ENCODE data around the gene NRG3. TPM values are rescaled to one million over a fixed set of nuclear protein-coding genes. Genes with fewer than 3 reads are reported as not detected.
"Not testable (repeated sequence)": the region's sequence is repeated elsewhere in the genome, so short reads cannot be mapped to it uniquely, and the experiment has no call there.

Gene NRG3
- total RNA-seq, 1 donor, result not detected

DNA sequence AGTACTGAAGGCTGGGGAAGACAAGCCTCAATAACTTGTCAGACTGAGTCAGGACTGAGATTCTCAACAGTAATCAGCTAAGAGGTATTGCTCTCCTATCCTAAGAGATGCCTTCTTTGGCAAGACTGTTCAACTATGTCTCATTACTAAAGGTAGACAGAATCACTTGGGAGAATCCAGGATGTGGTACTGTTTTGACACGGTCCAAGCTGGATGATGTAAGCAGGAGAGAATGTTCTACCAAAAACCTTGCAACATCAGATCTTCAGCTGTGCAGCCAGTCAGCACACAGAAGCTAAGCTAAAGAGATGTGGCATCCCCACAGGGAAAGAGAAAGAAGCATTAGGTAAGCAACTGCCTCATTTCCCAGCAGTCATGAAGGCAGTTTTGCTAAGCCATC, 391.4 kb downstream of the NRG3 start:
- no peak for DNase-seq (ENCODE audit: low read depth in 2 of 3, low spot score in 2 of 3)

- no peak for DNase-seq (ENCODE audit: low read depth in 2 of 3, low spot score in 2 of 3)
Measured at GRCh38 chr10:82267014-82267413, 392.0 kb downstream of the NRG3 start.

GRCh38 chr10:82267465-82267864, 392.5 kb downstream of the NRG3 start:
- no peak for DNase-seq (ENCODE audit: low read depth in 2 of 3, low spot score in 2 of 3)

DNA sequence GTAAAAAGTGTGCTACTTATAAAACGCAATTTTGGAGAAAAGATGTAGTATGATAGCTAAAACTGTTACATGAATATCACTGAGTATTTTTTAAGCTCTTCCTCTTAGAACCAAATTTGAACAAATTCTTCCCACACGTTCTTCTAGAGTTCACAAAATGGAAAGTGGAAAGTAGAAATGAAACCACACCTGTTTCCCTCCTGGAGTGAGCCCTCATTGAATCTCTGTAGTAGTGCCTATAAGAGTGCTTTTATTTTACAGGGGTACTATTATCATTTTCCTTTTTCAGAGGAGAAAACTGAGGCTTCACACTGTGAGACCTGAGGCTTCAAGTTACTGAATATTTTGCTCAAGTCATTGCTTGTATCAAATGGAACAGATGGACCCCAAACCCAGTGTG, 393.0 kb downstream of the NRG3 start:
- no peak for DNase-seq (ENCODE audit: low read depth in 2 of 3, low spot score in 2 of 3)

GRCh38 chr10:82277591-82277990, 402.6 kb downstream of the NRG3 start:
- no peak for DNase-seq (ENCODE audit: low read depth in 2 of 3, low spot score in 2 of 3)

- DNase-seq (ENCODE audit: low read depth in 2 of 3, low spot score in 2 of 3), result no peak
Measured at GRCh38 chr10:82278401-82279182, 403.6 kb downstream of the NRG3 start.

- DNase-seq (ENCODE audit: low read depth in 2 of 3, low spot score in 2 of 3), result no peak
Measured at GRCh38 chr10:82282782-82283456, 407.9 kb downstream of the NRG3 start.

DNA sequence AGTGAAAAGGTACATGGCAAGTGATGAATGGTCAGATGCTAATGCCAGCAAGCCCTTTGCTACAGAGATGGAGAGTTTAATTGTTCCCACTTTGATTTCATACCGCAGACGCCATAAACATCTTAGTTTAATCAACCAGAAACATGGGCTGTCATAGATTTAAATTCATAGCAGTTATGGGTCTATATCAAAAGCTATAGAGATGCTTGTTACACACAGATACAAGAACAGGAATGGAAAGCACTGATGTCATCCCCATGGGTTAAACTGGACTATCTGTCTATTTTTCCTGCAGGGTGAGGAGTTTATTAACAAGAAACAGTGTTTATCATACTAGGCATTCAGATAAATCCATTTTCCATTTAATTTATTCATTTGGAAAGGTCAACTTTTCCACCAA, 409.2 kb downstream of the NRG3 start:
- no peak for DNase-seq (ENCODE audit: low read depth in 2 of 3, low spot score in 2 of 3)

DNA sequence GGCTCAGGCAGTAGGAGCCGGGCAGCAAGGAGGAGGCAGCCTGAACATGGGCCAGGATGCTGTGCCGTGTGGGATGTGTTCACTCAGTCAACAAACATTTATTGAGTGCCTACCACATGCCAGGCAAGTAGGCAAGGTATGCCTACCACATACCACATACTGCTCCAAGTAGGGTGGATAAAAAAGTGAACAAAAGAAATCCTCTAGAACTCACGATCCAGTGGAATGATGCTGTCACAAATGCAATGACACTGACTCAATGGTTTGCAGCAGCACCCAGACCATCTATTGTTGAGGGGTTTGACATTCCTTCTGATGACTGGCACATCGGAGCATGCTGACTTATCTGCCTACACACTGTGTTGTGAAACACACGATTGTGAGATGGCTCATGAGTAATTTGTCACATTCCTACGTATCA, 413.5 kb downstream of the NRG3 start:
- DNase-seq (ENCODE audit: low read depth in 2 of 3, low spot score in 2 of 3), result no peak

DNA sequence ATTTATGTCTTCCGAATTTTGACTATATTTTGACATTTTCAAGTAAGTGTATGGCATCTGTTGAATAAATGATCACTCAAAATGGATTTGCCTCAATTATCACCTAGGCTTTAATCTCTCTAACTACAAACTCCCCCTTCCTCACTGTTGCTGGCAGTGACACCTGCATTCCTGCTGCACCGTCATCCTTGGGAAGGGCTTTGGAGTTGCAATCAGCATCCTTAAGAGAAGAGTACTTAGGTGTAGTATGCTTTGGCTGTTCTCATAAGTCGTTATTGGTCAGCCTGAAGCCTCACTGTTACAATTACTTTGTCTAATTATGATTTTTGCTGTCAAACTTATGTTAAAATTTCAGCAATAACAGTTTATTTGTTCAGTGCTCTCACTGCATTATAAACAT, 415.0 kb downstream of the NRG3 start:
- no peak for DNase-seq (ENCODE audit: low read depth in 2 of 3, low spot score in 2 of 3)

GRCh38 chr10:82294874-82295378, 419.9 kb downstream of the NRG3 start:
- no peak for DNase-seq (ENCODE audit: low read depth in 2 of 3, low spot score in 2 of 3)

DNA sequence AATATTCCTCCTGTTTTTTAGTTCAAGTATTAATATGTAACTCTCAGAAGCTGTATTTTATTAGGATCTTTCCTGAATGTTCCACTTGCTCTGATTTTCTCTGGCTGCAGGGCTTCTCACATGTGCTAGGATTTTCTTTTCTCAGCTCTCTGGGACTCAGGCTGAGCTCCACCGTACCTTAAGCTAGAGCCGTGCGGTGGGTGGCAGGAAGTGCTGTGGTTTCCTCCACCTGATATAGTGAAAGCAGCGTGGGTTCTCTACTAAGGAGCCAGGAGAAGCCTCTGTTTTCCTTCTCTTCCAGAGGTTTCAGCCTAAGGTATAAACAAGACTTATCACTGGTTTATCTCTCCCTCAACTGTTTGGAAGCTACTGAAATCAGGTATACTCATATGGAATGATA, 433.6 kb downstream of the NRG3 start:
- DNase-seq (ENCODE audit: low read depth in 2 of 3, low spot score in 2 of 3), result no peak

DNA sequence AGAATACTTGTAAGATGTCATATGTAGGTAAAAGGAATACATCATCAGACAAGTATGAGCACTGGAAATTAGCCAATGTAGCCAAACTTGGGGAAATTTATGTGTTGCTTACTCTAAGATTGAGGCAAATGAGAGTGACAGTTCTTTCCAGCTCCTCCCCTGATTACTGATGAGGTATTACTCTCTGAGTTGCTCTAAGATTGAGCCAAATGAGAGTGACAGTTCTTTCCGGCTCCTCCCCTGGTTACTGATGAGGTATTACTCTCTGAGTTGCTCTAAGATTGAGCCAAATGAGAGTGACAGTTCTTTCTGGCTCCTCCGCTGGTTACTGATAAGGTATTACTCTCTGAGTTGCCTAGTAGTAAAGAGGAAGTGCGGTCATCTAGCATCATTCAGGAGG, 435.8 kb downstream of the NRG3 start:
- no peak for DNase-seq (ENCODE audit: low read depth in 2 of 3, low spot score in 2 of 3)

DNA sequence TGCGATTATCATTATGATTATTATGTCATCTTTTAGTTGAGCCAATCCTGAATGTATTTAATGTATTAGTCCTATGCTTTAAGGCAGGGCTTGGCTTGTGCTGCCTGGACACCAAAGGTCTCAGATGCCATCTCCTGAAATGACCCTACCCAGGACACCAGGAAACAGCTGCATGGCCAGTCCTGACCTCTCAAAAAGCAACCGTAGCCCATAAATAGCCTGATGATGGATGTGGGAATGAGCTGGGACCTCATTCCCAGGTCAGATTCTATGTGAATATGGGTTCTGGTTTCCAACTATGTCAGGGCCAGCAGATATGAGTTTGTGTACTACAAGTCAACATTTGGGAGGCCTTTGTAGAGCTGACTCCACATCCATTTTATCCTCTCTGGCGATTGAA, 438.4 kb downstream of the NRG3 start:
- DNase-seq (ENCODE audit: low read depth in 2 of 3, low spot score in 2 of 3), result no peak

DNA sequence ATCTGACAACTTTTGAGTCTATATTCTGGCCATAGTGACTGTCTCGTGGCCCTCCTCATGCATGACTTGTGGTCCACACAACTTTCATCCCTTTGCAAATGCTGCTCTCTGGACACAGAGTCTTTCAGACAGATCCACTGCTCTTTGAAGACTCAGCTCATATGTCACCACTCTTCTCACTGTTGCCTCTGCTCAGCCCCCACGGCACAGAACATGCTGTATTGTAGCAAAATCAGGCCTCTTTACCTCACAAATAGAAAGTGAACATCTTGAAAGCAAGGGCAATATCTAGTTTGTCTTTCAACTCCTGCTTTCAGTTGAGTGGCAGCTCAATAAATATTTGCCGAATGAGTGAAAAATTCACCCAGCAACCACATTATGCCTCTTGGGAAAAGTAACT, 443.5 kb downstream of the NRG3 start:
- no peak for DNase-seq (ENCODE audit: low read depth in 2 of 3, low spot score in 2 of 3)

GRCh38 chr10:82319074-82319473, 444.1 kb downstream of the NRG3 start:
- DNase-seq (ENCODE audit: low read depth in 2 of 3, low spot score in 2 of 3), result no peak

DNA sequence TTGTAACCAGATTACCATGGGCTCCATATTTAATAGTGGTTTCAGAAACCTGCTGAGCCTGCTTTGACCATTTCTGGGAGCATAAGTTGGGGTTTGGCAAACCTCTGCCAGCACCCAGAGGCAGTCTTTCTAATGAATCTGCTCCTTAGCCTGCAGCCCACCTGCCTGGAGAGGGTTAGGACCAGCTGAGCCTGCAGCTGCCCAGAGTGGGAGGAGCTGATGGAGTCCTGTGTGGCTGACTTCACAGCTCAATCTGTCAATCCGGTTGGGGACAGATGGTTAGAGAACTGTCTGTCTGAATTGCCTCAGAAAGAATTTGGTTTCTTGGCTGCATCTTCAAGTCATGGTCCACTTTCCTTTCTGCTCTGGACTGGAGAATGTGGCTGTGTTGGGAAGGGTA, 444.6 kb downstream of the NRG3 start:
- no peak for DNase-seq (ENCODE audit: low read depth in 2 of 3, low spot score in 2 of 3)

DNA sequence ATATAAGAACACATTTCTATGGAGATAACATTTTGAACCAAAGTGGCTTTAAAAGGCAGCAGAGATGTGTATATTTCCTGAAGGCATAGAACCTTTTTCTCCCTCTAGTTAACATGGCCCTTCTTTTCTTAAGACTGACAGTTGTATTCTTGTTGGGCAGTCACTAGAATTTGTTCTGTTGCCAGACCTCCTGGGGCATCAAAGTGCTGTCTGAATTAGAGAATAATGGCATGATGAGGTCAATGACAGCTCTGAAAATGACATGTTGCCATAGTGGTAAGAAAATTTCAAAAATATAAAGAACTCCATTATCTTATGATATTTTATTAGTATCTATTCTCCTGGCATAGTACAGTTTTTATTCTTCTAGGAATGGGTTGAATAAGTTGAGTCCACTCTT, 446.7 kb downstream of the NRG3 start:
- no peak for DNase-seq (ENCODE audit: low read depth in 2 of 3, low spot score in 2 of 3)

DNA sequence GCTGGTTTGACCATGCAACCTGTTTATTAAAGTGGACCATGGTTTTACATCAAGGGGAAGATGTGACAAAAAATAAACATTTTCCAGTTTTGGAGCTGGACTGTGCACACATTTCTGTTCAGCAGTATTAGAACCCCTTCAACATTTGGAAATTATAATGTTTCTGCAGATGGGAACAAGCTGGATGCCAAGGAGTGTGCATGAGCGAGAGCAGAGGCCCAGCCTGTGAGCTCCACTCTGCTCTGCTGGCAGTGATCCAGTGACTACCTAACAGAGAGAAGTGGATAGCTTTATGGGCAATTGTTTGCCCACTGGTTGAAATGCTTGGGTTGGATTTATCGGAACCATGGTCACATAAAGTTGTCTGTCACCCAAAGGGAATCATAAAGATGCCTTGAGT, 456.7 kb downstream of the NRG3 start:
- DNase-seq (ENCODE audit: low read depth in 2 of 3, low spot score in 2 of 3), result no peak

- no peak for DNase-seq (ENCODE audit: low read depth in 2 of 3, low spot score in 2 of 3)
Measured at GRCh38 chr10:82335831-82336230, 460.8 kb downstream of the NRG3 start.

- no peak for DNase-seq (ENCODE audit: low read depth in 2 of 3, low spot score in 2 of 3)
Measured at GRCh38 chr10:82340166-82340565, 465.2 kb downstream of the NRG3 start.

- DNase-seq (ENCODE audit: low read depth in 2 of 3, low spot score in 2 of 3), result not testable (repeated sequence)
Measured at GRCh38 chr10:82349590-82349989, 474.6 kb downstream of the NRG3 start.

All from hematopoietic multipotent progenitor cell (in vitro differentiated cells).